ENCODE data around the gene TRIM43.
"Not testable (repeated sequence)": the region's sequence is repeated elsewhere in the genome, so short reads cannot be mapped to it uniquely, and the experiment has no call there.

TRIM43 gene

GRCh38 chr2:95591701-95592100, at the start of gene TRIM43:
Gene TRIM43 (plus strand): TSS chr2:95592001. CDS start chr2:95594024, 2,023 bp downstream.
- CTCF ChIA-PET; H3K4me3 ChIP-seq (ENCODE audit: low read depth, low read length); H3K36me3 ChIP-seq (ENCODE audit: control insufficient read depth in 2 of 2, insufficient read depth in 1 of 2, low read length in 2 of 2); H3K27ac ChIP-seq (ENCODE audit: extremely low read depth, low read depth, low read length); POLR2A ChIA-PET; H3K9me3 ChIP-seq (ENCODE audit: control insufficient read depth, insufficient read depth, low read depth, low read length); H3K4me1 ChIP-seq (ENCODE audit: control insufficient read depth, insufficient read depth, low read length): not testable (repeated sequence)

DNA sequence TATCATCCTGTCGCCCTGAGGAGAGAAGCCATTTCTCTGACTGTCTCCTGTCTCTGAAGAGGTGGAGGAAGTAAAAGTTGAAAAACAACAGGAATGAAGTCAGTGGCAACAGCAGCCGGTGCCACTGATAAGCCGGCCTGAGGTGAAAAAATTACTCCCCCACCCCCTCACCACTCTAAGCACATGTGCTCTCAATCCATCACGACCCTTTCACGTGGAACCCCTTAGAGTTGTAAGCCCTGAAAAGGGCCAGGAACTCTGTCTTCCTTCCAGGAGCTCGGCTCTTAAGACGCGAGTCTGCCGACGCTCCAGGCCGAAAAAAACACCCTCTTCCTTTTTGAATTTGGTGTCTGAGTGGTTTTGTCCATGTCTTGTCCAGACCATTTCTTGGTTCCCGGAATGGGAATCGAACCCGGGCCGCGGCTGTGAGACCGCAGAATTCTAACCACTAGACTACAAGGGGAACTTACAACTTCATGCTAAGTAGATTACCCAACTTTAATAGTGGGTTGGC, 40.7 kb upstream of the TRIM43 start:
- ChIA-PET POLR2A (no interaction called here), CTCF (no interaction called here)
- no peak overlapping the region for H3K27ac ChIP-seq (ENCODE audit: extremely low read depth, low read depth, low read length)
- TF ChIP-seq HOXC10 (CRISPR knock-in tag; IDR thresholded peaks at IDR 0.05) (no peak), ZNF223 (tag by site-specific recombination; IDR thresholded peaks at IDR 0.05) (no peak), ZNF830 (tag by site-specific recombination; IDR thresholded peaks at IDR 0.05; ENCODE audit: low read depth) (no peak), ZNF639 (tag by site-specific recombination; IDR thresholded peaks at IDR 0.05) (no peak), ZFP3 (tag by site-specific recombination; IDR thresholded peaks at IDR 0.05; ENCODE audit: low read depth) (no peak), ZBTB7A (tag by site-specific recombination; IDR thresholded peaks at IDR 0.05; ENCODE audit: low read depth) (no peak), HOXA7 (CRISPR knock-in tag; IDR thresholded peaks at IDR 0.05; ENCODE audit: borderline replicate concordance) (no peak), AEBP2 (tag by site-specific recombination; IDR thresholded peaks at IDR 0.05; ENCODE audit: borderline replicate concordance) (no peak), ZBTB44 (tag by site-specific recombination; IDR thresholded peaks at IDR 0.05) (no peak)
- no peaks in the 10 kb centered on the region for H3K4me1 ChIP-seq (ENCODE audit: control insufficient read depth, insufficient read depth, low read length)
- no peak overlapping the region for H3K4me3 ChIP-seq (ENCODE audit: low read depth, low read length)
- no peaks in the 10 kb centered on the region for H3K9me3 ChIP-seq (ENCODE audit: control insufficient read depth, insufficient read depth, low read depth, low read length)
- H3K36me3 ChIP-seq (ENCODE audit: control insufficient read depth in 2 of 2, insufficient read depth in 1 of 2, low read length in 2 of 2), result no peaks in the 10 kb centered on the region

DNA sequence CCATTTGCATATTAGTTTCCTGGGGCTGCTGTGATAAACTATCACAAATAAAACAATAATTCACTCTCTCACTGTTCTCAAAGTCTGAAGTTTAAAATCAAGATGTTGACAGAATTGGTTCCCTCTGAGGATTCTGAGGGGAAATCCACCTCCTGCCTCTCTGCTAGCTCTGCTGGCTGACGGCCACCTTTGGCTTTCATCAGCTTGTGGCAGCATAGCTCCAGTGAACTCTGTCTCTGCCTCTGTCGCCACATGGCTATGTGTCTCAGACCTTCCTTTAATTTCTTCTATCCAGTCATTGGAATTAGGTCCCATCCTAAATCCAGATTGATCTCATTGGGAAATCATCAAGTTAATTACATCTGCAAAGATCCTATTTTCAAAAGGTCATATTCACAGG, 38.9 kb upstream of the TRIM43 start:
- Histone ChIP-seq H3K27ac (ENCODE audit: extremely low read depth, low read depth, low read length) (no peak overlapping the region), H3K9me3 (ENCODE audit: control insufficient read depth, insufficient read depth, low read depth, low read length) (no peaks in the 10 kb centered on the region), H3K4me1 (ENCODE audit: control insufficient read depth, insufficient read depth, low read length) (no peaks in the 10 kb centered on the region), H3K36me3 (ENCODE audit: control insufficient read depth in 2 of 2, insufficient read depth in 1 of 2, low read length in 2 of 2) (no peaks in the 10 kb centered on the region), H3K4me3 (ENCODE audit: low read depth, low read length) (no peak overlapping the region)
- ChIA-PET CTCF (no interaction called here), POLR2A (no interaction called here)
- TF ChIP-seq BCL6B (tag by site-specific recombination; IDR thresholded peaks at IDR 0.05) (no peak), ZNF391 (tag by site-specific recombination; IDR thresholded peaks at IDR 0.05; ENCODE audit: borderline replicate concordance, low read depth) (no peak), ZNF132 (tag by site-specific recombination; IDR thresholded peaks at IDR 0.05; ENCODE audit: borderline replicate concordance) (no peak), ZNF561 (tag by site-specific recombination; IDR thresholded peaks at IDR 0.05; ENCODE audit: borderline replicate concordance) (no peak), ZNF558 (tag by site-specific recombination; IDR thresholded peaks at IDR 0.05) (no peak), ZNF174 (tag by site-specific recombination; IDR thresholded peaks at IDR 0.05) (no peak), TCF7L2 (IDR thresholded peaks at IDR 0.05; ENCODE audit: borderline replicate concordance, low read depth, low read length) (no peak), ZNF155 (tag by site-specific recombination; IDR thresholded peaks at IDR 0.05) (no peak)
- TF ChIP-seq, protein P1, sequence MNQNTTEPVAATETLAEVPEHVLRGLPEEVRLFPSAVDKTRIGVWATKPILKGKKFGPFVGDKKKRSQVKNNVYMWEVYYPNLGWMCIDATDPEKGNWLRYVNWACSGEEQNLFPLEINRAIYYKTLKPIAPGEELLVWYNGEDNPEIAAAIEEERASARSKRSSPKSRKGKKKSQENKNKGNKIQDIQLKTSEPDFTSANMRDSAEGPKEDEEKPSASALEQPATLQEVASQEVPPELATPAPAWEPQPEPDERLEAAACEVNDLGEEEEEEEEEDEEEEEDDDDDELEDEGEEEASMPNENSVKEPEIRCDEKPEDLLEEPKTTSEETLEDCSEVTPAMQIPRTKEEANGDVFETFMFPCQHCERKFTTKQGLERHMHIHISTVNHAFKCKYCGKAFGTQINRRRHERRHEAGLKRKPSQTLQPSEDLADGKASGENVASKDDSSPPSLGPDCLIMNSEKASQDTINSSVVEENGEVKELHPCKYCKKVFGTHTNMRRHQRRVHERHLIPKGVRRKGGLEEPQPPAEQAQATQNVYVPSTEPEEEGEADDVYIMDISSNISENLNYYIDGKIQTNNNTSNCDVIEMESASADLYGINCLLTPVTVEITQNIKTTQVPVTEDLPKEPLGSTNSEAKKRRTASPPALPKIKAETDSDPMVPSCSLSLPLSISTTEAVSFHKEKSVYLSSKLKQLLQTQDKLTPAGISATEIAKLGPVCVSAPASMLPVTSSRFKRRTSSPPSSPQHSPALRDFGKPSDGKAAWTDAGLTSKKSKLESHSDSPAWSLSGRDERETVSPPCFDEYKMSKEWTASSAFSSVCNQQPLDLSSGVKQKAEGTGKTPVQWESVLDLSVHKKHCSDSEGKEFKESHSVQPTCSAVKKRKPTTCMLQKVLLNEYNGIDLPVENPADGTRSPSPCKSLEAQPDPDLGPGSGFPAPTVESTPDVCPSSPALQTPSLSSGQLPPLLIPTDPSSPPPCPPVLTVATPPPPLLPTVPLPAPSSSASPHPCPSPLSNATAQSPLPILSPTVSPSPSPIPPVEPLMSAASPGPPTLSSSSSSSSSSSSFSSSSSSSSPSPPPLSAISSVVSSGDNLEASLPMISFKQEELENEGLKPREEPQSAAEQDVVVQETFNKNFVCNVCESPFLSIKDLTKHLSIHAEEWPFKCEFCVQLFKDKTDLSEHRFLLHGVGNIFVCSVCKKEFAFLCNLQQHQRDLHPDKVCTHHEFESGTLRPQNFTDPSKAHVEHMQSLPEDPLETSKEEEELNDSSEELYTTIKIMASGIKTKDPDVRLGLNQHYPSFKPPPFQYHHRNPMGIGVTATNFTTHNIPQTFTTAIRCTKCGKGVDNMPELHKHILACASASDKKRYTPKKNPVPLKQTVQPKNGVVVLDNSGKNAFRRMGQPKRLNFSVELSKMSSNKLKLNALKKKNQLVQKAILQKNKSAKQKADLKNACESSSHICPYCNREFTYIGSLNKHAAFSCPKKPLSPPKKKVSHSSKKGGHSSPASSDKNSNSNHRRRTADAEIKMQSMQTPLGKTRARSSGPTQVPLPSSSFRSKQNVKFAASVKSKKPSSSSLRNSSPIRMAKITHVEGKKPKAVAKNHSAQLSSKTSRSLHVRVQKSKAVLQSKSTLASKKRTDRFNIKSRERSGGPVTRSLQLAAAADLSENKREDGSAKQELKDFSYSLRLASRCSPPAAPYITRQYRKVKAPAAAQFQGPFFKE (tag by site-specific recombination; IDR thresholded peaks at IDR 0.05; ENCODE audit: borderline replicate concordance), result no peak
